ENCODE measurements around the gene RABGAP1L.

RABGAP1L gene

DNA sequence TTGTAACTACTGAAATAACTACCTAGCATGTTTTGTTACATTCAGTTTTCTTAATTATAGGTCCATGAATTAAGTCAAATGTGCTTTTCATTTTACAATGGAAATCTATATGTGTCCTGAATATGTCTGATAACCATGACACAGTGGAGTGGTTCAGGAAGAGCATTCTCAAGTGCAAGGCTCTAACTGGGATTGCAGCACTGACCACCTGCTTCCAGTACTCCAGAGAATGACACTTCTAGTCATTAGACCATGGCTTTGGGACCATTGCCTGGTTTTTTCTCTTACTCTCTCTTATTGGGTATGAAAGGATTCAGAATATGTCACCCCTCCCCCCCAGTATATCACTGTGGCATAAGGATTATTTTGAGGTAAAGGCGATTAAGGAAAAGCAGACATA lies 635.5 kb downstream of the RABGAP1L start:
- Histone ChIP-seq H3K27me3 (ENCODE audit: low read length) (no peaks in the 10 kb centered on the region), H3K4me3 (ENCODE audit: insufficient read depth, low read length, poor library complexity, severe bottlenecking) (no peak overlapping the region), H3K36me3 (ENCODE audit: low read length) (no peaks in the 10 kb centered on the region), H3K9me3 (ENCODE audit: insufficient read depth, low read length) (no peaks in the 10 kb centered on the region), H2AFZ (ENCODE audit: low read depth, low read length, severe bottlenecking) (no peak overlapping the region), H3K9me2 (replicated peaks; ENCODE audit: insufficient read depth, low read length) (no peaks in the 10 kb centered on the region), H3K9ac (ENCODE audit: low read length) (no peak overlapping the region), H3K27ac (ENCODE audit: low read depth, low read length) (no peak overlapping the region), H4K20me1 (ENCODE audit: low read depth, low read length) (no peaks in the 10 kb centered on the region), H3K4me2 (ENCODE audit: low read depth, low read length, poor library complexity, severe bottlenecking) (no peak overlapping the region), H3K79me2 (ENCODE audit: insufficient read depth, low read length) (no peaks in the 10 kb centered on the region), H3F3A (ENCODE audit: insufficient read depth) (peaks cover 10% of the 10 kb centered on the region; the same call in 1 of the 2 replicates)
- TF ChIP-seq EZH2phosphoT487 (conservative IDR thresholded peaks at IDR 0.05; ENCODE audit: low read length): no peak
- TF ChIP-seq, protein P1, sequence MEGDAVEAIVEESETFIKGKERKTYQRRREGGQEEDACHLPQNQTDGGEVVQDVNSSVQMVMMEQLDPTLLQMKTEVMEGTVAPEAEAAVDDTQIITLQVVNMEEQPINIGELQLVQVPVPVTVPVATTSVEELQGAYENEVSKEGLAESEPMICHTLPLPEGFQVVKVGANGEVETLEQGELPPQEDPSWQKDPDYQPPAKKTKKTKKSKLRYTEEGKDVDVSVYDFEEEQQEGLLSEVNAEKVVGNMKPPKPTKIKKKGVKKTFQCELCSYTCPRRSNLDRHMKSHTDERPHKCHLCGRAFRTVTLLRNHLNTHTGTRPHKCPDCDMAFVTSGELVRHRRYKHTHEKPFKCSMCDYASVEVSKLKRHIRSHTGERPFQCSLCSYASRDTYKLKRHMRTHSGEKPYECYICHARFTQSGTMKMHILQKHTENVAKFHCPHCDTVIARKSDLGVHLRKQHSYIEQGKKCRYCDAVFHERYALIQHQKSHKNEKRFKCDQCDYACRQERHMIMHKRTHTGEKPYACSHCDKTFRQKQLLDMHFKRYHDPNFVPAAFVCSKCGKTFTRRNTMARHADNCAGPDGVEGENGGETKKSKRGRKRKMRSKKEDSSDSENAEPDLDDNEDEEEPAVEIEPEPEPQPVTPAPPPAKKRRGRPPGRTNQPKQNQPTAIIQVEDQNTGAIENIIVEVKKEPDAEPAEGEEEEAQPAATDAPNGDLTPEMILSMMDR (IDR thresholded peaks at IDR 0.05; ENCODE audit: insufficient read depth, low read length, poor library complexity, severe bottlenecking): no peak

DNA sequence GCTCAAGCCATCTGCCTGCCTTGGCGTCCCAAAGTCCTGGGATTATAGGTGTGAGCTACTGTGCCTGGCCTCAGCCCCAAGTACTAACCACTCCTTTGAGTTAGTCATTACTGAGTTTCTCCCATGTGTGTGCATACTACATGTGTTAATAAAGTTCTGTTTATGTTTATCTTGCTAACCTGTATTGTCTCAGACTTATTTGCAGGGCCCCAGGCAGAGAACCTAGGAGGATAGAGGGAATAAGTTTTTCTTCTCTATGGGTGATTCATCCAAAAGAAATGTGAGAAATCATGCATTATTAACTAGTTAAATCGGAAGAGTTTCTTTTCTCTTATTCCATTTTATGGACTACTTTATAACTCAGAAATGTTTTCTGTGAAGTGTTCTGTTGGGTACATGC lies 636.5 kb downstream of the RABGAP1L start:
- Histone ChIP-seq H3K9me3 (ENCODE audit: insufficient read depth, low read length) (no peaks in the 10 kb centered on the region), H3K4me3 (ENCODE audit: insufficient read depth, low read length, poor library complexity, severe bottlenecking) (no peak overlapping the region), H3K4me2 (ENCODE audit: low read depth, low read length, poor library complexity, severe bottlenecking) (no peak overlapping the region), H3F3A (ENCODE audit: insufficient read depth) (peaks cover 10% of the 10 kb centered on the region; the same call in 1 of the 2 replicates), H3K9ac (ENCODE audit: low read length) (no peak overlapping the region), H3K27ac (ENCODE audit: low read depth, low read length) (no peak overlapping the region), H4K20me1 (ENCODE audit: low read depth, low read length) (no peaks in the 10 kb centered on the region), H3K9me2 (replicated peaks; ENCODE audit: insufficient read depth, low read length) (no peaks in the 10 kb centered on the region), H3K27me3 (ENCODE audit: low read length) (no peaks in the 10 kb centered on the region), H2AFZ (ENCODE audit: low read depth, low read length, severe bottlenecking) (no peak overlapping the region), H3K36me3 (ENCODE audit: low read length) (no peaks in the 10 kb centered on the region), H3K79me2 (ENCODE audit: insufficient read depth, low read length) (no peaks in the 10 kb centered on the region)
- TF ChIP-seq, protein P1 (IDR thresholded peaks at IDR 0.05; ENCODE audit: insufficient read depth, low read length, poor library complexity, severe bottlenecking): no peak
- no peak for TF ChIP-seq EZH2phosphoT487 (conservative IDR thresholded peaks at IDR 0.05; ENCODE audit: low read length)

DNA sequence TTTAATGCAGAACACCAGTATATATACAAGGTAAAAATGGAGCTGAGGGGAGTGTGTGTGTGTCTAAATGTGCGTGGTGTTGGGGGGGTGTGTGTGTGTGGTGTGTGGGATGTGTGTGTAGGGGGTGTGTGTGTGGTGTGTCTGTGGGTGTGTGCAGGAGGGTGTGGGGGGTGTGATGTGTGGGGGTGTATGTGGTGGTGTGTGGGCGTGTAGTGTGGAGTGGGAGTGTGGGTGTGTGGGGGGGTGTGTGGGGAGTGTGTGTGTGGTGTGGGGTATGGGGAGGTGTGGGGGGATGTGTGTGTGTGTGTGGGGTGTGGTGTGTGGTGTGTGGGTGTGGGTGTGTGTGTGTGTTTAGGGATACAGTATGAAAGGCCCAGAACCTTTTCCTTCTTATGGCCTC lies 638.1 kb downstream of the RABGAP1L start:
- no peak for TF ChIP-seq EZH2phosphoT487 (conservative IDR thresholded peaks at IDR 0.05; ENCODE audit: low read length)
- TF ChIP-seq, protein P1 (IDR thresholded peaks at IDR 0.05; ENCODE audit: insufficient read depth, low read length, poor library complexity, severe bottlenecking): no peak
- no peaks in the 10 kb centered on the region for H3K36me3 ChIP-seq (ENCODE audit: low read length)
- no peak overlapping the region for H3K27ac ChIP-seq (ENCODE audit: low read depth, low read length)

More for the DNA sequence above, 638.1 kb downstream of the RABGAP1L start:
- Histone ChIP-seq H3K9ac (ENCODE audit: low read length) (no peak overlapping the region), H3K9me3 (ENCODE audit: insufficient read depth, low read length) (no peaks in the 10 kb centered on the region), H3F3A (ENCODE audit: insufficient read depth) (peaks cover 10% of the 10 kb centered on the region; the same call in 1 of the 2 replicates), H4K20me1 (ENCODE audit: low read depth, low read length) (no peaks in the 10 kb centered on the region), H3K27me3 (ENCODE audit: low read length) (no peaks in the 10 kb centered on the region), H3K79me2 (ENCODE audit: insufficient read depth, low read length) (no peaks in the 10 kb centered on the region), H3K9me2 (replicated peaks; ENCODE audit: insufficient read depth, low read length) (no peaks in the 10 kb centered on the region), H3K4me3 (ENCODE audit: insufficient read depth, low read length, poor library complexity, severe bottlenecking) (no peak overlapping the region), H3K4me2 (ENCODE audit: low read depth, low read length, poor library complexity, severe bottlenecking) (no peak overlapping the region), H2AFZ (ENCODE audit: low read depth, low read length, severe bottlenecking) (no peak overlapping the region)
